IMR-90 (cell line): ENCODE measurements around the gene RRM1. TPM values are rescaled to one million over a fixed set of nuclear protein-coding genes. Genes with fewer than 3 reads are reported as not detected.

Experiments used
- ATAC-seq: fragments of 200-7000 bp; cut with Tn5 transposase; 2 replicates; pipeline ENCODE4 v1.9.1; 2020; ENCODE audit warnings: low read depth, mild to moderate bottlenecking, moderate library complexity
- BruUV-seq: library from RNA; stranded (reverse); fragments of 400-500 nt; replicated peaks from 2 replicates; lab custom pipeline; 2021; lab: Mats Ljungman, UMichigan
- CTCF ChIA-PET: fragments of 300-600 bp; formaldehyde crosslinking; extraction: SDS; loops from one replicate; lab custom pipeline; 2021; ENCODE audit warnings: antibody characterized with exemption; lab: Yijun Ruan, JAX
- POLR2A ChIA-PET: fragments of 300-600 bp; sonication (Branson Sonifier 250); formaldehyde crosslinking; loops from one replicate; lab custom pipeline; 2022; ENCODE audit warnings: antibody characterized with exemption; ENCODE audit not compliant: unreplicated experiment; lab: Charles Lee
- DNase-seq: peaks from one replicate; pipeline ENCODE4 v3.0.0; 2013
- H2AFZ ChIP-seq: replicated peaks from 2 replicates; pipeline ENCODE3; 2013; ENCODE audit warnings: low read length, mild to moderate bottlenecking; ENCODE audit not compliant: poor library complexity
- H2AK5ac ChIP-seq: 2 replicates; pipeline ENCODE4 v1.6.1; 2013; ENCODE audit warnings: low read depth, low read length, inconsistent platforms
- H2AK9ac ChIP-seq: replicated peaks from 2 replicates; pipeline ENCODE3; 2013; ENCODE audit warnings: mild to moderate bottlenecking, low read depth, low read length, moderate library complexity; ENCODE audit not compliant: poor library complexity
- H2BK120ac ChIP-seq: 2 replicates; pipeline ENCODE4 v1.6.1; 2013; ENCODE audit warnings: low read depth, low read length, inconsistent platforms
- H2BK15ac ChIP-seq: 3 replicates; pipeline ENCODE4 v1.6.1; 2013; ENCODE audit warnings: low read depth, low read length, inconsistent platforms
- H2BK20ac ChIP-seq: 2 replicates; pipeline ENCODE4 v1.6.1; 2013; ENCODE audit warnings: low read depth, mild to moderate bottlenecking, inconsistent platforms, low read length, moderate library complexity
- H2BK5ac ChIP-seq: 2 replicates; pipeline ENCODE4 v1.6.1; 2013; ENCODE audit warnings: mild to moderate bottlenecking, low read depth, low read length, inconsistent platforms; ENCODE audit not compliant: poor library complexity, severe bottlenecking
- H3K14ac ChIP-seq: replicated peaks from 2 replicates; pipeline ENCODE4 v1.6.1; 2013; ENCODE audit warnings: low read depth, low read length, inconsistent platforms
- H3K18ac ChIP-seq: 2 replicates; pipeline ENCODE4 v1.6.1; 2013; ENCODE audit warnings: low read depth, low read length, control low read depth
- H3K23ac ChIP-seq: 2 replicates; pipeline ENCODE4 v1.6.1; 2013; ENCODE audit warnings: low read depth, low read length, inconsistent platforms
- H3K27ac ChIP-seq: 2 replicates; pipeline ENCODE4 v1.5.1; 2013; ENCODE audit warnings: mild to moderate bottlenecking, control low read depth, low read length; ENCODE audit not compliant: insufficient read depth
- H3K27me3 ChIP-seq: 2 replicates; pipeline ENCODE4 v1.6.1; 2013; ENCODE audit warnings: low read length; ENCODE audit not compliant: control insufficient read depth, insufficient read depth
- H3K36me3 ChIP-seq: 2 replicates; pipeline ENCODE4 v1.6.1; 2013; ENCODE audit warnings: low read length, mixed read lengths; ENCODE audit not compliant: control insufficient read depth, insufficient read depth
- H3K4ac ChIP-seq: 2 replicates; pipeline ENCODE4 v1.6.1; 2013; ENCODE audit warnings: low read depth, low read length, inconsistent platforms
- H3K4me1 ChIP-seq: 2 replicates; pipeline ENCODE4 v1.6.1; 2013; ENCODE audit warnings: low read length, mixed read lengths; ENCODE audit not compliant: control insufficient read depth, insufficient read depth
- H3K4me2 ChIP-seq: 2 replicates; pipeline ENCODE4 v1.6.1; 2013; ENCODE audit warnings: low read depth, mild to moderate bottlenecking, control low read depth, low read length, moderate library complexity
- H3K4me3 ChIP-seq: 2 replicates; pipeline ENCODE4 v1.5.1; 2013; ENCODE audit warnings: low read depth, mild to moderate bottlenecking, control low read depth, low read length, moderate library complexity; ENCODE audit not compliant: insufficient read depth
- H3K56ac ChIP-seq: 2 replicates; pipeline ENCODE4 v1.6.1; 2013; ENCODE audit warnings: low read length, inconsistent platforms; ENCODE audit not compliant: insufficient read depth; ENCODE audit errors: extremely low read depth
- H3K79me1 ChIP-seq, 2 experiments: 2 replicates each; pipeline ENCODE4 v1.6.1; 2013; ENCODE audit warnings: low read length in 2 of 2, inconsistent platforms in 1 of 2, low read depth in 1 of 2
- H3K9ac ChIP-seq: 2 replicates; pipeline ENCODE4 v1.6.1; 2013; ENCODE audit warnings: low read depth, low read length, control low read depth
- H3K9me1 ChIP-seq: 2 replicates; pipeline ENCODE4 v1.6.1; 2013; ENCODE audit warnings: low read length, inconsistent platforms; ENCODE audit not compliant: insufficient read depth
- H3K9me3 ChIP-seq: 2 replicates; pipeline ENCODE4 v1.6.1; 2013; ENCODE audit warnings: low read length; ENCODE audit not compliant: control insufficient read depth, insufficient read depth
- H4K20me1 ChIP-seq: 2 replicates; pipeline ENCODE4 v1.6.1; 2013; ENCODE audit warnings: low read length, inconsistent platforms; ENCODE audit not compliant: insufficient read depth
- H4K5ac ChIP-seq: 2 replicates; pipeline ENCODE4 v1.6.1; 2013; ENCODE audit warnings: mild to moderate bottlenecking, low read depth, low read length, control low read depth
- H4K8ac ChIP-seq, 2 experiments: 2 replicates each; pipeline ENCODE4 v1.6.1; 2013; ENCODE audit warnings: low read depth in 2 of 2, low read length in 2 of 2, control low read depth in 1 of 2, inconsistent platforms in 1 of 2
- H4K91ac ChIP-seq: 2 replicates; pipeline ENCODE4 v1.6.1; 2013; ENCODE audit warnings: low read depth, low read length, inconsistent platforms; ENCODE audit not compliant: insufficient read depth
- BHLHE40 ChIP-seq: fragments of 150-350 bp; IDR thresholded peaks from 2 replicates; pipeline ENCODE4 v1.6.1; 2016; ENCODE audit warnings: mild to moderate bottlenecking, low read depth, low read length
- CEBPB ChIP-seq: IDR thresholded peaks from 2 replicates; pipeline ENCODE4 v1.6.1; 2012; ENCODE audit warnings: low read depth, low read length, improper control_type of control experiment
- FOS ChIP-seq: fragments of 150-350 bp; IDR thresholded peaks from 2 replicates; pipeline ENCODE4 v1.6.1; 2016; ENCODE audit warnings: low read depth, low read length
- MAFK ChIP-seq: IDR thresholded peaks from 2 replicates; pipeline ENCODE4 v1.6.1; 2012; ENCODE audit warnings: low read depth, low read length, improper control_type of control experiment
- MAZ ChIP-seq: IDR thresholded peaks from 2 replicates; pipeline ENCODE4 v1.6.1; 2012; ENCODE audit warnings: low read depth, mild to moderate bottlenecking, low read length, improper control_type of control experiment, moderate library complexity, borderline replicate concordance
- MXI1 ChIP-seq: IDR thresholded peaks from 2 replicates; pipeline ENCODE4 v1.6.1; 2012; ENCODE audit warnings: low read depth, mild to moderate bottlenecking, low read length, moderate library complexity, borderline replicate concordance
- NFE2L2 ChIP-seq: fragments of 150-350 bp; IDR thresholded peaks from 2 replicates; pipeline ENCODE4 v1.6.1; 2016; ENCODE audit warnings: low read depth, mild to moderate bottlenecking, low read length
- POLR2A ChIP-seq: IDR thresholded peaks from 2 replicates; pipeline ENCODE4 v1.6.1; 2012; ENCODE audit warnings: mild to moderate bottlenecking, low read depth, low read length
- RAD21 ChIP-seq: IDR thresholded peaks from 2 replicates; pipeline ENCODE4 v1.6.1; 2012; ENCODE audit warnings: low read length, improper control_type of control experiment
- RCOR1 ChIP-seq: IDR thresholded peaks from 2 replicates; pipeline ENCODE4 v1.6.1; 2012; ENCODE audit warnings: mild to moderate bottlenecking, low read length, improper control_type of control experiment; ENCODE audit not compliant: insufficient replicate concordance
- RFX5 ChIP-seq: IDR thresholded peaks from 2 replicates; pipeline ENCODE4 v1.8.0; 2012; ENCODE audit warnings: low read depth, mild to moderate bottlenecking, low read length, moderate library complexity
- SMC3 ChIP-seq: fragments of 150-350 bp; IDR thresholded peaks from 2 replicates; pipeline ENCODE4 v1.6.1; 2016; ENCODE audit warnings: low read depth, mild to moderate bottlenecking, antibody characterized with exemption, low read length, moderate library complexity
- WGBS, 2 experiments: methylation state at CpG; one replicate each; pipeline versions ENCODE4 v1.1.5 to v1.1.7; 2013; ENCODE audit warnings: missing lambda C conversion rate in 2 of 2; ENCODE audit not compliant: insufficient read length in 1 of 2; ENCODE audit errors: extremely low coverage in 2 of 2; 5-methylcytosine and 5-hydroxymethylcytosine counted together
- dilution Hi-C: fragments of 300-500 bp; cut with HindIII; formaldehyde crosslinking; loops from one replicate; pipeline ENCODE4 v1.14.3; 2018; ENCODE audit warnings: low sequenced_read_pairs; ENCODE audit not compliant: unreplicated experiment
- in situ Hi-C: fragments of 300-500 bp; cut with MboI; formaldehyde crosslinking; loops from 3 replicates; pipeline ENCODE4 v1.14.3; 2019; ENCODE audit warnings: low sequenced_read_pairs, inconsistent platforms, mixed read lengths
- intact Hi-C: fragments of 100-400 bp; cut with micrococcal nuclease; formaldehyde crosslinking; loops from 2 replicates; pipeline ENCODE4 v1.10.0; 2022
- polyA plus RNA-seq, 3 experiments: library from polyadenylated mRNA; depleted of rRNA; stranded (reverse); fragments of >200 nt; gene quantifications; 2 replicates each; pipeline ENCODE4 v1.2.3, GENCODE V29; 2012; ENCODE audit warnings: low replicate concordance in 1 of 3
- total RNA-seq: library from RNA; depleted of rRNA; stranded (reverse); fragments of >200 nt; gene quantifications from 2 replicates; pipeline ENCODE4 v1.2.3, GENCODE V29; 2012
- TF ChIP-seq, protein P1 (sequence below): conservative IDR thresholded peaks from 2 replicates; pipeline ENCODE4 v1.5.1; 2012; ENCODE audit warnings: mild to moderate bottlenecking, low read depth, low read length, improper control_type of control experiment
- TF ChIP-seq, protein P2 (sequence below): fragments of 150-350 bp; IDR thresholded peaks from 2 replicates; pipeline ENCODE4 v1.6.1; 2016; ENCODE audit warnings: low read depth, mild to moderate bottlenecking, low read length, moderate library complexity, borderline replicate concordance

Gene RRM1
- total and polyA plus RNA-seq, 2 of the 4 experiments (the other 2 are of a cell fraction): 55.1 to 183 TPM

DNA sequence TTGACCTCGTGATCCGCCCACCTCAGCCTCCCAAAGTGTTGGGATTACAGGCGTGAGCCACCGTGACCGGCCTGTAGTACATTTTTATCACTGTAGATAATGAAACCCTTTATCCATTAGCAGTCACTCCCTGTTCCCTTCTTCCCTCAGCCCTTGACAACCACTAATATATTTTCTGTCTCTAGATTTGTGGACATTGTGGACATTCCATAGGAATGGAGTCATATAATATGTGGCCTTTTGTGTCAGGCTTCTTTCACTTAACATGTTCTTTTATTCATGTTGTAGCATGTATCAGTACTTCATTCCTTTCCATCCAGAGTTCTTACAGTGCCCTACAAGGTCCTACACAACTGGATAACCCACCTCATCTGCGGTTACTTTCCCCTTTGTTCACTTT is 30.5 kb downstream of the RRM1 start:
- intact Hi-C loops: no loop called here
- H3K56ac ChIP-seq: no peak overlapping the region
- peaks cover 40% of the 10 kb centered on the region for H3K36me3 ChIP-seq

More for the DNA sequence above, 30.5 kb downstream of the RRM1 start:
- Histone ChIP-seq H2BK5ac (no peak overlapping the region), H4K8ac (no peak overlapping the region), H3K4me2 (no peak overlapping the region), H3K9me3 (no peaks in the 10 kb centered on the region), H3K4me3 (no peak overlapping the region), H3K14ac (no peak overlapping the region), H3K9ac (no peak overlapping the region), H3K9me1 (peaks cover 3% of the 10 kb centered on the region; the same call in 1 of the 2 replicates), H2AFZ (no peak overlapping the region), H2BK120ac (no peak overlapping the region), H4K5ac (no peak overlapping the region), H2AK5ac (no peak overlapping the region), H4K91ac (no peak overlapping the region), H3K4me1 (no peaks in the 10 kb centered on the region), H3K27ac (no peak overlapping the region), H2BK20ac (no peak overlapping the region), H2BK15ac (no peak overlapping the region), H3K18ac (no peak overlapping the region), H2AK9ac (no peak overlapping the region), H3K23ac (no peak overlapping the region), H3K4ac (no peak overlapping the region), H4K20me1 (no peaks in the 10 kb centered on the region), H3K79me1 (peaks cover 6 to 15% of the 10 kb centered on the region in 2 experiments; a peak in 3 of 4 replicates), H3K27me3 (no peaks in the 10 kb centered on the region)
- DNase-seq: peak; percentile 10
- WGBS, 2 experiments: 83% methylated on average over 1 of the region's 6 CpGs; no CpG with 5 or more reads in 1 of the 2 experiments
- ATAC-seq: peak; percentile 56
- ChIA-PET CTCF (interaction anchor here (1.1 kb wide), 1 partner anchor 8 kb away, joined by 3 read pairs; no protein-coding TSS in a partner anchor), POLR2A (no interaction called here)
- dilution Hi-C loops: no loop called here
- in situ Hi-C loops: no loop called here
- TF ChIP-seq, protein P1, sequence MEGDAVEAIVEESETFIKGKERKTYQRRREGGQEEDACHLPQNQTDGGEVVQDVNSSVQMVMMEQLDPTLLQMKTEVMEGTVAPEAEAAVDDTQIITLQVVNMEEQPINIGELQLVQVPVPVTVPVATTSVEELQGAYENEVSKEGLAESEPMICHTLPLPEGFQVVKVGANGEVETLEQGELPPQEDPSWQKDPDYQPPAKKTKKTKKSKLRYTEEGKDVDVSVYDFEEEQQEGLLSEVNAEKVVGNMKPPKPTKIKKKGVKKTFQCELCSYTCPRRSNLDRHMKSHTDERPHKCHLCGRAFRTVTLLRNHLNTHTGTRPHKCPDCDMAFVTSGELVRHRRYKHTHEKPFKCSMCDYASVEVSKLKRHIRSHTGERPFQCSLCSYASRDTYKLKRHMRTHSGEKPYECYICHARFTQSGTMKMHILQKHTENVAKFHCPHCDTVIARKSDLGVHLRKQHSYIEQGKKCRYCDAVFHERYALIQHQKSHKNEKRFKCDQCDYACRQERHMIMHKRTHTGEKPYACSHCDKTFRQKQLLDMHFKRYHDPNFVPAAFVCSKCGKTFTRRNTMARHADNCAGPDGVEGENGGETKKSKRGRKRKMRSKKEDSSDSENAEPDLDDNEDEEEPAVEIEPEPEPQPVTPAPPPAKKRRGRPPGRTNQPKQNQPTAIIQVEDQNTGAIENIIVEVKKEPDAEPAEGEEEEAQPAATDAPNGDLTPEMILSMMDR: no peak
- TF ChIP-seq BHLHE40: no peak
- TF ChIP-seq FOS: no peak
- TF ChIP-seq MAFK: no peak
- TF ChIP-seq SMC3: no peak
- TF ChIP-seq MAZ: no peak
- TF ChIP-seq RAD21: no peak
- no peak for TF ChIP-seq CEBPB
- no peak for TF ChIP-seq RFX5
- no peak for TF ChIP-seq MXI1
- no peak for TF ChIP-seq RCOR1
- TF ChIP-seq, protein P2, sequence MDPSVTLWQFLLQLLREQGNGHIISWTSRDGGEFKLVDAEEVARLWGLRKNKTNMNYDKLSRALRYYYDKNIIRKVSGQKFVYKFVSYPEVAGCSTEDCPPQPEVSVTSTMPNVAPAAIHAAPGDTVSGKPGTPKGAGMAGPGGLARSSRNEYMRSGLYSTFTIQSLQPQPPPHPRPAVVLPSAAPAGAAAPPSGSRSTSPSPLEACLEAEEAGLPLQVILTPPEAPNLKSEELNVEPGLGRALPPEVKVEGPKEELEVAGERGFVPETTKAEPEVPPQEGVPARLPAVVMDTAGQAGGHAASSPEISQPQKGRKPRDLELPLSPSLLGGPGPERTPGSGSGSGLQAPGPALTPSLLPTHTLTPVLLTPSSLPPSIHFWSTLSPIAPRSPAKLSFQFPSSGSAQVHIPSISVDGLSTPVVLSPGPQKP: no peak
- no peak for TF ChIP-seq NFE2L2
- no peak for TF ChIP-seq POLR2A
- BruUV-seq: no TSS peak
